ENCODE measurements around the gene GMIP. TPM values are rescaled to one million over a fixed set of nuclear protein-coding genes. Genes with fewer than 3 reads are reported as not detected.

The GMIP gene
- total RNA-seq, 1 experiment from 2014 or later: 12.7 TPM

- H3K4me3 Mint-ChIP-seq: peak overlapping the region in 1 of 2 experiments; percentile 54; a peak in 1 of 5 replicates
- Histone ChIP-seq H3K27me3 (ENCODE audit: insufficient read depth, low read length) (no peaks in the 10 kb centered on the region; the same call in 1 of the 2 replicates), H3K27ac (ENCODE audit: insufficient read length, low read depth, low read length) (no peak overlapping the region), H2BK5ac (ENCODE audit: insufficient read length, low read length) (no peak overlapping the region), H3K56ac (ENCODE audit: insufficient read length, low read depth, low read length) (no peak overlapping the region), H2BK15ac (ENCODE audit: low read depth, low read length) (no peak overlapping the region), H4K91ac (ENCODE audit: insufficient read length, low read depth, low read length) (no peak overlapping the region), H3K18ac (ENCODE audit: insufficient read length, low read depth, low read length) (no peak overlapping the region), H3K23me2 (ENCODE audit: insufficient read length, low read depth, low read length, poor library complexity, severe bottlenecking) (peaks cover 8% of the 10 kb centered on the region), H2BK20ac (ENCODE audit: low read depth, low read length, poor library complexity, severe bottlenecking) (no peak overlapping the region), H3T11ph (ENCODE audit: low read length) (no peak overlapping the region), H3K4me2 (ENCODE audit: insufficient read depth, insufficient read length, low read length) (no peak overlapping the region), H2BK12ac (ENCODE audit: insufficient read length, low read depth, low read length) (no peak overlapping the region), H3K4ac (ENCODE audit: low read depth, low read length) (no peak overlapping the region), H4K20me1 (ENCODE audit: control insufficient read depth, insufficient read depth, insufficient read length) (no peaks in the 10 kb centered on the region), H3K14ac (ENCODE audit: insufficient read depth, low read length) (no peak overlapping the region), H3K9me3 (ENCODE audit: control insufficient read depth, low read depth, low read length) (no peaks in the 10 kb centered on the region), H3K79me1 (ENCODE audit: insufficient read depth, low read depth, low read length, poor library complexity, severe bottlenecking) (no peaks in the 10 kb centered on the region), H2BK120ac (ENCODE audit: low read depth, low read length, poor library complexity, severe bottlenecking) (no peak overlapping the region), H3K79me2 (ENCODE audit: insufficient read depth, low read length) (no peaks in the 10 kb centered on the region), H2AFZ (ENCODE audit: low read length) (no peak overlapping the region), H4K8ac (replicated peaks; ENCODE audit: insufficient read length, low read depth, low read length) (no peak overlapping the region), H3K23ac (ENCODE audit: insufficient read length, low read depth, low read length) (no peak overlapping the region), H2AK5ac (ENCODE audit: insufficient read length, low read length) (no peak overlapping the region), H4K5ac (ENCODE audit: insufficient read length, low read depth, low read length) (no peak overlapping the region), H3K4me1 (ENCODE audit: insufficient read depth, low read length) (no peaks in the 10 kb centered on the region), H3K9ac (ENCODE audit: extremely low read depth, insufficient read length, low read length) (peak overlapping the region; percentile 22)
- H3K36me3 Mint-ChIP-seq (ENCODE audit: insufficient read depth in 1 of 3, low read depth in 3 of 3): peaks cover 16 to 21% (median 19%) of the 10 kb centered on the region in 3 experiments; a peak in 6 of 7 replicates
- peaks cover 25% of the 10 kb centered on the region for H3K27me3 Mint-ChIP-seq (ENCODE audit: low read depth)
- no peak overlapping the region for H3K27ac Mint-ChIP-seq
- no peak for TF ChIP-seq CTCF (conservative IDR thresholded peaks at IDR 0.05)
- H3K4me1 Mint-ChIP-seq: peaks cover 12 to 14% of the 10 kb centered on the region in 2 experiments
- DNase-seq: no peak
- H3K9me3 Mint-ChIP-seq: no peaks in the 10 kb centered on the region
- WGBS (ENCODE audit: extremely low coverage, insufficient read length, low lambda C conversion rate): no CpG with 5 or more reads among the region's 7 CpGs
These were observed 23.6 kb downstream of the GMIP start for GRCh38 chr19:19619849-19620210.

Measured in H9 (cell line).